ENCODE data around the gene RAPGEF4.

Gene RAPGEF4

DNA sequence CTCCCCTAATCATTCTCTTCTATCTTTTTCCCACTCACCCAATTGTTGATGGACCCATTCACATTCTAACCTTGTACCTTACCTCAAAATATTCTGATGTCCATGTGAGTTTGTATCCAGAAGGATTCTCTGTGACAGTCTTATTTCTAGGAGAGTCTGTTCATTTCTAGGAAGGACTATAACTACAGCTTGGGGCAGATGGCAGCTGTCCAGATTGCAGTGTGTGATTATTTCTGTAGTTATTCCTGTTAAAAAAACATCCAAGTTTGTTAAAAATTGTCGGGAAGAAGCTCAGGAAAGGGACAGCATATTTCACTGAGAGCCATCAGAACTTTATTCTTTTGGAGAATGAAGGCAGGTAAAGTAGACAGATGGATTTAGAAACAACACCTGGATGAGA is 142.6 kb downstream of the RAPGEF4 start:
- TF ChIP-seq, protein P1, sequence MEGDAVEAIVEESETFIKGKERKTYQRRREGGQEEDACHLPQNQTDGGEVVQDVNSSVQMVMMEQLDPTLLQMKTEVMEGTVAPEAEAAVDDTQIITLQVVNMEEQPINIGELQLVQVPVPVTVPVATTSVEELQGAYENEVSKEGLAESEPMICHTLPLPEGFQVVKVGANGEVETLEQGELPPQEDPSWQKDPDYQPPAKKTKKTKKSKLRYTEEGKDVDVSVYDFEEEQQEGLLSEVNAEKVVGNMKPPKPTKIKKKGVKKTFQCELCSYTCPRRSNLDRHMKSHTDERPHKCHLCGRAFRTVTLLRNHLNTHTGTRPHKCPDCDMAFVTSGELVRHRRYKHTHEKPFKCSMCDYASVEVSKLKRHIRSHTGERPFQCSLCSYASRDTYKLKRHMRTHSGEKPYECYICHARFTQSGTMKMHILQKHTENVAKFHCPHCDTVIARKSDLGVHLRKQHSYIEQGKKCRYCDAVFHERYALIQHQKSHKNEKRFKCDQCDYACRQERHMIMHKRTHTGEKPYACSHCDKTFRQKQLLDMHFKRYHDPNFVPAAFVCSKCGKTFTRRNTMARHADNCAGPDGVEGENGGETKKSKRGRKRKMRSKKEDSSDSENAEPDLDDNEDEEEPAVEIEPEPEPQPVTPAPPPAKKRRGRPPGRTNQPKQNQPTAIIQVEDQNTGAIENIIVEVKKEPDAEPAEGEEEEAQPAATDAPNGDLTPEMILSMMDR (IDR thresholded peaks at IDR 0.05; ENCODE audit: borderline replicate concordance, insufficient read depth, low read depth, low read length) = no peak
- no peak overlapping the region for H3K4me3 ChIP-seq (ENCODE audit: low read depth, low read length)

DNA sequence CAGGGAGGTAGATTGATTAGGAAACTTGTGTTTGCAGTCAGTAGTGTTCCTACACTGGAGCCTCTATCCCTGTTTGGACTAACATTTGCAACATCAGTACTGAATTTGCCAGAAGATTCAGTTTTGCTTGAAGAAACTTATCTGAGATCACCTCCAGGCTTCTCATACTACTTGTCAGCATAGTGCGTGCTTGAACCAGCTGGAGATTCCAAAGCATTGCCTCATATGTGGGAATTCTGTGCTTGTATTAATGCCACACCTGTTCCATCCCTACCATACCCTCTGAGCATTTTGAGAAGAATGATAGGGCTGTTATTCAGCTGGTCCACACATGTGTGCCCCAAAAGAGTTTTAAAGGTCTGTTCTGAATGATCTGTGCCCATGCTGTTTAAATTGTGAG is 148.7 kb downstream of the RAPGEF4 start:
- H3K4me3 ChIP-seq (ENCODE audit: low read depth, low read length) = no peak overlapping the region
- TF ChIP-seq, protein P1 (IDR thresholded peaks at IDR 0.05; ENCODE audit: borderline replicate concordance, insufficient read depth, low read depth, low read length) = no peak

- TF ChIP-seq, protein P1 (IDR thresholded peaks at IDR 0.05; ENCODE audit: borderline replicate concordance, insufficient read depth, low read depth, low read length) = no peak
- no peak overlapping the region for H3K4me3 ChIP-seq (ENCODE audit: low read depth, low read length)
These were observed 150.4 kb downstream of the RAPGEF4 start for GRCh38 chr2:172885996-172886395.

DNA sequence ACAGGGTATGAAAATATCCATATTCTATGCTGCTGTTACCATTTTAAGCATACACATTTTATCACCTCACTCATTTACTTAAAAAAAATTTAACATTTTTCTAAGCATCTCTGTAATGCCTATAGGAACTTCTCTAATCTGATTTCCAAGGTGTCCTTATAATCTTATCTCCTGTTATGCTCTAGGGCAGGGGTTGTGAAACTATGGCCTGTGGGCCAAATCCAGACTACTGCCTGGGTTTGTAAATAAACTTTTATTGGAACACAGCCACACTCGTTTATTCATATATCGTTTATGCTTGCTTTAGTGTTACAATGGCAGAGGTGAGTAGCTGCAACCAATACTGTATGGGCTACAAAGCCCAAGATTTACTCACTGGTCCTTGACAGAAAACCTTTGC is 151.6 kb downstream of the RAPGEF4 start:
- H3K4me3 ChIP-seq (ENCODE audit: low read depth, low read length) = no peak overlapping the region
- TF ChIP-seq, protein P1 (IDR thresholded peaks at IDR 0.05; ENCODE audit: borderline replicate concordance, insufficient read depth, low read depth, low read length) = no peak

- TF ChIP-seq, protein P1 (IDR thresholded peaks at IDR 0.05; ENCODE audit: borderline replicate concordance, insufficient read depth, low read depth, low read length) = no peak
- H3K4me3 ChIP-seq (ENCODE audit: low read depth, low read length) = no peak overlapping the region
These were observed 153.3 kb downstream of the RAPGEF4 start for GRCh38 chr2:172888714-172889669.

DNA sequence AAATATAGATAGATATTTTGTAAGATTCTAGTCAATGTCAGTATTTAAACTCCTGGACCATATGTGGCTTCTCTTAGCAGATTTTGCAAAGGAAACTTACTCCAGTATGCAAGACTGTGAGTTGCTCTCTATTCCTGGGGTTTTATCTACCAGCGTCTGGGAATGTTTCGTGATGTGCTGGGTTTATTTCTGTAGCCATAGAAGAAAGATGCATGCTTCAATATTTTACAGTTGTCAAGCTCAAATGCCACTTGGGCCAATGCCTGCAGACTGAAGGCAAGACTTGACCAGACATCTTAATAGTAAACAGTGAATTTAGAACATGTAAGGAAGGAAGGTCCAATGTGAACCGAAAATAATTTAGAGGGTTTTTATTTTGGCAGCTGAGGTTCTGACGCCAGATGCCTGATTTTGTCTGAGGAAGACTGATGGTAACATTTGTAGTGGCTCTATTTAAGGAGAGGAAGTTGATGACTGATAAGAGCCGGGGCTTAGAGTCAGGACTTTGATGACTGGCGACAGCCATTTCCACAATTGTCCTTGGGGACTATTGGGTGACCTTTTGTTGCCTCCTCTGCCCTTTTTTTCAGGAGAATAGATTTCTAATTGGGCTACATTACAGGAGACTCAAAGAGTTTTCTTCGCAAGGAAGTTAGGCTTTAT is 154.3 kb downstream of the RAPGEF4 start:
- H3K4me3 ChIP-seq (ENCODE audit: low read depth, low read length) = no peak overlapping the region
- TF ChIP-seq, protein P1 (IDR thresholded peaks at IDR 0.05; ENCODE audit: borderline replicate concordance, insufficient read depth, low read depth, low read length) = no peak

Data from GM12875 (cell line).